Type B pancreatic cell (in vitro differentiated cells): ENCODE measurements around the gene AHDC1. TPM values are rescaled to one million over a fixed set of nuclear protein-coding genes. Genes with fewer than 3 reads are reported as not detected.

ENCODE experiments used
- DNase-seq: peaks from one replicate; pipeline ENCODE4 v3.0.0; 2021; ENCODE audit warnings: mixed read lengths; ENCODE audit not compliant: unreplicated experiment; ENCODE audit errors: extremely low spot score
- H3K27ac Mint-ChIP-seq: 2 replicates; pipeline ENCODE4 v1.8.0; 2021; ENCODE audit warnings: mild to moderate bottlenecking, mixed read lengths
- H3K27me3 Mint-ChIP-seq: 2 replicates; pipeline ENCODE4 v1.8.0; 2021; ENCODE audit warnings: mixed read lengths
- H3K36me3 Mint-ChIP-seq: 2 replicates; pipeline ENCODE4 v1.8.0; 2021; ENCODE audit warnings: mixed read lengths
- H3K4me1 Mint-ChIP-seq: one replicate; pipeline ENCODE4 v1.8.0; 2021; ENCODE audit warnings: mixed read lengths; ENCODE audit not compliant: unreplicated experiment
- H3K4me3 Mint-ChIP-seq: 2 replicates; pipeline ENCODE4 v1.8.0; 2021; ENCODE audit warnings: mild to moderate bottlenecking, mixed read lengths
- H3K9me3 Mint-ChIP-seq: 2 replicates; pipeline ENCODE4 v1.8.0; 2021; ENCODE audit warnings: mixed read lengths
- CTCF ChIP-seq: fragments of 200-600 bp; sonication (generic); conservative IDR thresholded peaks from 2 replicates; pipeline ENCODE4 v1.5.0; 2021; ENCODE audit warnings: antibody characterized with exemption, mild to moderate bottlenecking
- long read RNA-seq: library from polyadenylated mRNA; unstranded; transcript quantifications from one replicate; pipeline ENCODE4 v2.0.0, GENCODE V29; 2020
- total RNA-seq: library from RNA; stranded (reverse); gene quantifications from 2 replicates; pipeline ENCODE4 v1.2.1, GENCODE V29; 2021; ENCODE audit warnings: low replicate concordance

Gene AHDC1, protein sequence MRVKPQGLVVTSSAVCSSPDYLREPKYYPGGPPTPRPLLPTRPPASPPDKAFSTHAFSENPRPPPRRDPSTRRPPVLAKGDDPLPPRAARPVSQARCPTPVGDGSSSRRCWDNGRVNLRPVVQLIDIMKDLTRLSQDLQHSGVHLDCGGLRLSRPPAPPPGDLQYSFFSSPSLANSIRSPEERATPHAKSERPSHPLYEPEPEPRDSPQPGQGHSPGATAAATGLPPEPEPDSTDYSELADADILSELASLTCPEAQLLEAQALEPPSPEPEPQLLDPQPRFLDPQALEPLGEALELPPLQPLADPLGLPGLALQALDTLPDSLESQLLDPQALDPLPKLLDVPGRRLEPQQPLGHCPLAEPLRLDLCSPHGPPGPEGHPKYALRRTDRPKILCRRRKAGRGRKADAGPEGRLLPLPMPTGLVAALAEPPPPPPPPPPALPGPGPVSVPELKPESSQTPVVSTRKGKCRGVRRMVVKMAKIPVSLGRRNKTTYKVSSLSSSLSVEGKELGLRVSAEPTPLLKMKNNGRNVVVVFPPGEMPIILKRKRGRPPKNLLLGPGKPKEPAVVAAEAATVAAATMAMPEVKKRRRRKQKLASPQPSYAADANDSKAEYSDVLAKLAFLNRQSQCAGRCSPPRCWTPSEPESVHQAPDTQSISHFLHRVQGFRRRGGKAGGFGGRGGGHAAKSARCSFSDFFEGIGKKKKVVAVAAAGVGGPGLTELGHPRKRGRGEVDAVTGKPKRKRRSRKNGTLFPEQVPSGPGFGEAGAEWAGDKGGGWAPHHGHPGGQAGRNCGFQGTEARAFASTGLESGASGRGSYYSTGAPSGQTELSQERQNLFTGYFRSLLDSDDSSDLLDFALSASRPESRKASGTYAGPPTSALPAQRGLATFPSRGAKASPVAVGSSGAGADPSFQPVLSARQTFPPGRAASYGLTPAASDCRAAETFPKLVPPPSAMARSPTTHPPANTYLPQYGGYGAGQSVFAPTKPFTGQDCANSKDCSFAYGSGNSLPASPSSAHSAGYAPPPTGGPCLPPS (N-terminal part only)
- 49.3 and 61.0 TPM in 2 replicates for total RNA-seq
- long read RNA-seq, partial matches to known transcripts = 1 of 3 reads
- long read RNA-seq, other reads (novel, unspliced or antisense) = 1 of 3 reads

DNA sequence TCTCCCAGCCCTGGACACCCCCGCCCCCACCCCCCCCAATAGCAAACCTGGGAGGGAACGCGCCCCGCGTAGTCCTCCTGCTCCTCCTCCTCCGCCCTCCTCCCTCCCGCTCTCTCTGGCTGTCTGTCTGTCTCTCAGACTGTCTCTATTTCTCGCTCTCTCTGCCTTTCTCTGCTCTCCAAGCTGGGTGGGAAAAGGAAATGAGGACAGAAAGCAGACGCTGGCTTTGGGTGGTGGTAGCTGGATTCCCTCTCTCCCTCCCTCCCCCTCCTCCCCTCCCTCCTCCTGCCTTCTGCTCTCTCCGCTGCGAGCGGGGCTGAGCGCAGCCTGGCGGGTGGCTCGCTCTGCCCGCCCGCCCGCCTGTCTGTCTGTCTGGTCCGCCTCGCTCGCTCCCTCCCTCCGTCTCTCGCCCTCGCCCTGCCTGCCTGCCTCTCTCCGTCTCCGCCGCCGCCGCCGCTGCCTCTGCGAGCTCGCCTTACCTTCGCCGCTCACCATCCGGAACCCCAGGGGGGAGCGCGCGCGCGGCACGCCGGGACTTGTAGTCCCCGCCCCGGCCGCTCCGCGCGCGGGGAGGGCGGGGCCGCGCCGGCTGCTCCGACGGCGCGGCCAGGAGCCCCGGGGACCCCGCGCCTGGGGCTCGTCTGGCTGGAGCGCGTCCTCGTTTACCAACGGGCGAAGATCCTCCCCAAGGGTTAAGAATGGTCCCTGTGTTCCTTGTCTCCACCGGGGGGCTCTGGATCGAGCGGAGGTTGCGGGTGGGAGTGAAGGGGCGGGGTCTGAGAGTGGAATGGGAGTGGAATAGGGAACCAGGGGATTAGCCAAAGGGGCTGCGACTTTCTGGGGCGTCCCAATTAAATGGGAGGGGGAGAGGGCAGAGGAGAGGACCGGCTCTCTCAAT, at the start of gene AHDC1:
TSS of gene AHDC1 (minus strand) at position 464 of the 898 bp plus-strand sequence. CDS start 52,029 bp downstream, outside the sequence.
- no peaks in the 10 kb centered on the region for H3K9me3 Mint-ChIP-seq
- TF ChIP-seq CTCF = no peak
- peak within 1 kb of the TSS; percentile 84 for H3K27ac Mint-ChIP-seq
- H3K27me3 Mint-ChIP-seq = no peaks in the 10 kb centered on the region
- H3K4me3 Mint-ChIP-seq = peak within 1 kb of the TSS; percentile 96
- H3K4me1 Mint-ChIP-seq = peaks cover 48% of the 10 kb centered on the region
- DNase-seq = peak; percentile 96
- no peaks in the 10 kb centered on the region for H3K36me3 Mint-ChIP-seq

GRCh38 chr1:27652111-27652864, 48.3 kb upstream of the AHDC1 start:
- peak overlapping the region; percentile 50 for H3K27ac Mint-ChIP-seq
- no peaks in the 10 kb centered on the region for H3K9me3 Mint-ChIP-seq
- H3K27me3 Mint-ChIP-seq = no peaks in the 10 kb centered on the region
- TF ChIP-seq CTCF = no peak
- H3K4me3 Mint-ChIP-seq = no peak overlapping the region
- H3K36me3 Mint-ChIP-seq = no peaks in the 10 kb centered on the region
- DNase-seq = no peak
- peaks cover 27% of the 10 kb centered on the region for H3K4me1 Mint-ChIP-seq

- Mint-ChIP-seq H3K36me3 (no peaks in the 10 kb centered on the region), H3K4me3 (peak overlapping the region; percentile 45), H3K27ac (peak overlapping the region; percentile 94), H3K9me3 (no peaks in the 10 kb centered on the region), H3K4me1 (peaks cover 26% of the 10 kb centered on the region), H3K27me3 (no peaks in the 10 kb centered on the region)
- no peak for DNase-seq
- TF ChIP-seq CTCF = no peak
Measured at GRCh38 chr1:27650539-27651175, 46.7 kb upstream of the AHDC1 start.

GRCh38 chr1:27650171-27650538, 46.2 kb upstream of the AHDC1 start:
- H3K4me3 Mint-ChIP-seq = peak overlapping the region; percentile 4
- H3K27me3 Mint-ChIP-seq = no peaks in the 10 kb centered on the region
- no peaks in the 10 kb centered on the region for H3K9me3 Mint-ChIP-seq
- DNase-seq = no peak
- no peak for TF ChIP-seq CTCF
- peaks cover 21% of the 10 kb centered on the region for H3K4me1 Mint-ChIP-seq
- peak overlapping the region; percentile 94 for H3K27ac Mint-ChIP-seq
- no peaks in the 10 kb centered on the region for H3K36me3 Mint-ChIP-seq
